SJSA1 (cell line): ENCODE measurements around the gene ADGRA1. TPM values are rescaled to one million over a fixed set of nuclear protein-coding genes. Genes with fewer than 3 reads are reported as not detected.
"Not testable (repeated sequence)": the region's sequence is repeated elsewhere in the genome, so short reads cannot be mapped to it uniquely, and the experiment has no call there.

Source experiments
- DNase-seq, 2 experiments: peaks; one replicate each; pipeline ENCODE4 v3.0.0-alpha.2; 2015 to 2020; ENCODE audit warnings: low spot score in 2 of 2, low read depth in 1 of 2
- H3K27ac ChIP-seq: fragments of 250-450 bp; sonication (Bioruptor Pico); 2 replicates; pipeline ENCODE4 v1.5.1; 2020; ENCODE audit warnings: mild to moderate bottlenecking, moderate library complexity
- H3K27me3 ChIP-seq: fragments of 250-450 bp; sonication (Bioruptor Pico); replicated peaks from 2 replicates; pipeline ENCODE4 v1.5.1; 2020; ENCODE audit warnings: mild to moderate bottlenecking, moderate library complexity
- H3K36me3 ChIP-seq: fragments of 250-450 bp; sonication (Bioruptor Pico); 2 replicates; pipeline ENCODE4 v1.5.1; 2020; ENCODE audit warnings: mild to moderate bottlenecking
- H3K4me1 ChIP-seq: fragments of 250-450 bp; sonication (Bioruptor Pico); replicated peaks from 2 replicates; pipeline ENCODE4 v1.6.1; 2021; ENCODE audit warnings: mild to moderate bottlenecking
- H3K4me3 ChIP-seq: fragments of 250-450 bp; sonication (Bioruptor Pico); 2 replicates; pipeline ENCODE4 v1.5.1; 2020; ENCODE audit warnings: mild to moderate bottlenecking
- H3K9me3 ChIP-seq: fragments of 250-450 bp; sonication (Bioruptor Pico); replicated peaks from 2 replicates; pipeline ENCODE4 v1.5.1; 2020; ENCODE audit warnings: mild to moderate bottlenecking
- total RNA-seq: library from RNA; depleted of rRNA; stranded (reverse); fragments of >200 nt; shearing (Covaris generic); gene quantifications from 2 replicates; pipeline ENCODE4 v1.2.3, GENCODE V29; 2014

The ADGRA1 gene
- total RNA-seq, 1 experiment from 2014 or later: not detected

DNA sequence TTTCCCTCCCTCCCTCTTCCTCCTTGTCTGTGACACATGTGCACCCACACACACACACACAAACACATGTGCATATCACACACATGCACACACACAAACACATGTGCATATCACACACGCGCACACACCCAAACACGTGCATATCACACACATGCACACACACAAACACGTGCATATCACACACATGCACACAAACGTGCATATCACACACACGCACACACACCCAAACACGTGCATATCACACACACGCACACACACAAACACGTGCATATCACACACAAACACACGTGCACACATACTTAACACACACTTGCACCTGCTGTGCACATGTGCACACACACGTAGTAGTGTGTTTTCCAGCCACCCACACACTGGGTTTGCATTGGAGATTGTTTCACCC is 42.9 kb downstream of the ADGRA1 start:
- Histone ChIP-seq H3K27me3 (no peaks in the 10 kb centered on the region), H3K36me3 (no peaks in the 10 kb centered on the region), H3K27ac (no peak overlapping the region), H3K9me3 (no peaks in the 10 kb centered on the region), H3K4me1 (no peaks in the 10 kb centered on the region), H3K4me3 (no peak overlapping the region)
- DNase-seq: no peak

DNA sequence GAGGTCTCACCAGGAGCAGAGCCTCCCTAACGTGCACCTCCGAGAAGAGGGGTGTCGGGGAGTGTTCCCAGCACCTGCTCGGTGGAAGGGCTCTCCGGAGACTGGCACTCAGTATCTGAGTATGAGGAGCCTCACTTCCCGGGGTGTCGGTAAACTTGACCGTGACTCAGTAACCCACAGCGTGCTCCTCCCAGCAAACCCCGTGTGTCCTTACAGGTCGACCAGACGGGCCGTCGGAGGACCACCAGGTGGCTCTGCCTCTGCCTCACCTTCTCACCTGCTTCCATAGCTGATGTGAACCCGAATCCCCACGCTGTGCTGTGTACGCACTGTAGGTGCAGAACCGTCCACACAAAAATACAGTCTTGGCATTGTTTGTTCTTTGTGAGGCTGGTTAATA is 43.3 kb downstream of the ADGRA1 start:
- Histone ChIP-seq H3K36me3 (no peaks in the 10 kb centered on the region), H3K27me3 (no peaks in the 10 kb centered on the region), H3K4me3 (no peak overlapping the region), H3K9me3 (no peaks in the 10 kb centered on the region), H3K4me1 (no peaks in the 10 kb centered on the region), H3K27ac (no peak overlapping the region)
- no peak for DNase-seq

DNA sequence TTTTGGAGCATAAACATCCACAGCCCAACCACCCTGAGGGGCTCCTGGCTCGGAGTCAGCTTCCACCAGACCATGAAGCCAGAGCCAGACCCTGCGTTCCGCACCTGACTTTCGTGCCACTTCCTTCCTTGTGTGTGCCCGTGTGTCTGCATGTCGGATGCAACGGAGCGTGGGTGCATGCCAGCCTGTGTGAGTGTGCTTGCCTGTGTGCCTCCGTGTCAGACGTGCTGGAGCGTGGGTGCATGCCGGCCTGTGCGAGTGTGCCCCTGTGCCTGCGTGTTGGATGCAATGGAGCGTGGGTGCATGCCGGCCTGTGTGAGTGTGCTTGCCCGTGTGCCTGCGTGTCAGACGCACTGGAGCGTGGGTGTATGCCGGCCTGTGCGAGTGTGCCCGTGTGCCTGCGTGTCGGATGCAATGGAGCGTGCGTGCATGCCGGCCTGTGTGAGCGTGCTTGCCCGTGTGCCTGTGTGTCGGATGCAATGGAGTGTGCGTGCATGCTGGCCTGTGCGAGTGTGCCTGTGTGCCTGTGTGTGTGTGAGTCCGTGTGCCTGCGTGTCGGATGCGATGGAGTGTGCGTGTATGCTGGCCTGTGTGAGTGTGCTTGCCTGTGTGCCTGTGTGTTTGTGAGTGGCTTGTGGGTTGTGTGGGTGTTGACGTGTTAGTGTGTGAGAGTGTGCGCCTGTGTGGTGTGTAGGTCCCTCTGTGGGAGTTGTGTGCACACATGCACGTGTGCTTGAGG is 44.2 kb downstream of the ADGRA1 start:
- no peak overlapping the region for H3K4me3 ChIP-seq
- no peak overlapping the region for H3K27ac ChIP-seq
- H3K36me3 ChIP-seq: no peaks in the 10 kb centered on the region
- no peak for DNase-seq
- no peaks in the 10 kb centered on the region for H3K9me3 ChIP-seq
- H3K27me3 ChIP-seq: no peaks in the 10 kb centered on the region
- H3K4me1 ChIP-seq: no peaks in the 10 kb centered on the region

- H3K27me3 ChIP-seq: no peaks in the 10 kb centered on the region
- H3K4me3 ChIP-seq: no peak overlapping the region
- no peaks in the 10 kb centered on the region for H3K9me3 ChIP-seq
- no peaks in the 10 kb centered on the region for H3K4me1 ChIP-seq
- H3K27ac ChIP-seq: no peak overlapping the region
- DNase-seq: no peak
- H3K36me3 ChIP-seq: no peaks in the 10 kb centered on the region
Measured at GRCh38 chr10:133132473-133133291, 45.0 kb downstream of the ADGRA1 start.

- Histone ChIP-seq H3K36me3 (no peaks in the 10 kb centered on the region), H3K4me1 (no peaks in the 10 kb centered on the region)
Measured at GRCh38 chr10:133133471-133134231, 45.9 kb downstream of the ADGRA1 start.

GRCh38 chr10:133134411-133135115 is 46.8 kb downstream of the ADGRA1 start:
- Histone ChIP-seq H3K36me3 (no peaks in the 10 kb centered on the region), H3K9me3 (no peaks in the 10 kb centered on the region), H3K4me1 (no peaks in the 10 kb centered on the region), H3K27me3 (no peaks in the 10 kb centered on the region), H3K27ac (no peak overlapping the region), H3K4me3 (no peak overlapping the region)
- DNase-seq: no peak

More at GRCh38 chr10:133133471-133134231, 45.9 kb downstream of the ADGRA1 start:
- no peaks in the 10 kb centered on the region for H3K27me3 ChIP-seq
- H3K4me3 ChIP-seq: no peak overlapping the region
- no peaks in the 10 kb centered on the region for H3K9me3 ChIP-seq
- H3K27ac ChIP-seq: no peak overlapping the region
- DNase-seq: no peak

DNA sequence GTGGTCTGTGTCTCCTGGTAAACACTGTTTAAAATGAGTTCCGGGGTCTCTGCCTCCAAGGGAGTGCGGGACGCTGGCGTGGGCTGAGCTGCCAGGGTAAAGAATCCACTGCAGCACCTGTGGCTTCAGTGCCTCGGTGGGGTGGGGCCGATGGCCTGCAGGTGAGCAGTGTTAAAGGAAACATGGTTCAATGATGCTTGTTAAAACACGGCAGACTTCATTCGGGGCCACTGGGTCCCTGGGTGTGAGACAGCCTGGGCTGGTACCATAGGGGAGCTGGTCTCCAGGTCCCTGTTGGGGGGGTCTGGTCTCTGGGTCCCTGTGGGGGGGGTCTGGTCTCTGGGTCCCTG is 47.4 kb downstream of the ADGRA1 start:
- DNase-seq: no peak
- Histone ChIP-seq H3K27me3 (no peaks in the 10 kb centered on the region), H3K27ac (no peak overlapping the region), H3K9me3 (no peaks in the 10 kb centered on the region), H3K36me3 (no peaks in the 10 kb centered on the region), H3K4me3 (no peak overlapping the region), H3K4me1 (no peaks in the 10 kb centered on the region)

DNA sequence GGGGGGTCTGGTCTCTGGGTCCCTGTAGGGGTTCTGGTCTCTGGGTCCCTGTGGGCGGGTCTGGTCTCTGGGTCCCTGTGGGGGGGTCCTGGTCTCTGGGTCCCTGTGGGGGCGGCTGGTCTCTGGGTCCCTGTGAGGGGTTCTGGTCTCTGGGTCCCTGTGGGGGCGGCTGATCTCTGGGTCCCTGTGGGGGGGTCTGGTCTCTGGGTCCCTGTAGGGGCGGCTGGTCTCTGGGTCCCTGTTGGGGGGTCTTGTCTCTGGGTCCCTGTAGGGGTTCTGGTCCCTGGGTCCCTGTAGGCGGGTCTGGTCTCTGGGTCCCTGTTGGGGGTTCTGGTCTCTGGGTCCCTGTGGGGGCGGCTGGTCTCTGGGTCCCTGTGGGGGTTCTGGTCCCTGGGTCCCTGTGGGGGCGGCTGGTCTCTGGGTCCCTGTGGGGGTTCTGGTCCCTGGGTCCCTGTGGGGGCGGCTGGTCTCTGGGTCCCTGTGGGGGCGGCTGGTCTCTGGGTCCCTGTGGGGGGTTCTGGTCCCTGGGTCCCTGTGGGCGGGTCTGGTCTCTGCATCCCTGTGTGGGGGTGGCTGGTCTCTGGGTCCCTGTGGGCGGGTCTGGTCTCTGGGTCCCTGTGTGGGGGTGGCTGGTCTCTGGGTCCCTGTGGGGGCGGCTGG is 49.9 kb downstream of the ADGRA1 start:
- H3K36me3 ChIP-seq, H3K4me1 ChIP-seq, H3K4me3 ChIP-seq: not testable (repeated sequence)

GRCh38 chr10:133139551-133140065 is 51.9 kb downstream of the ADGRA1 start:
- DNase-seq: no peak
- H3K27me3 ChIP-seq: no peaks in the 10 kb centered on the region
- no peaks in the 10 kb centered on the region for H3K36me3 ChIP-seq
- no peak overlapping the region for H3K4me3 ChIP-seq
- H3K4me1 ChIP-seq: no peaks in the 10 kb centered on the region
- no peaks in the 10 kb centered on the region for H3K9me3 ChIP-seq
- no peak overlapping the region for H3K27ac ChIP-seq

More for the DNA sequence above, 49.9 kb downstream of the ADGRA1 start:
- H3K9me3 ChIP-seq, DNase-seq, H3K27ac ChIP-seq, H3K27me3 ChIP-seq: not testable (repeated sequence)

GRCh38 chr10:133140417-133141143 is 52.9 kb downstream of the ADGRA1 start:
- Histone ChIP-seq H3K36me3 (no peaks in the 10 kb centered on the region), H3K4me3 (no peak overlapping the region), H3K4me1 (no peaks in the 10 kb centered on the region), H3K27me3 (no peaks in the 10 kb centered on the region), H3K27ac (no peak overlapping the region), H3K9me3 (no peaks in the 10 kb centered on the region)
- DNase-seq: no peak

DNA sequence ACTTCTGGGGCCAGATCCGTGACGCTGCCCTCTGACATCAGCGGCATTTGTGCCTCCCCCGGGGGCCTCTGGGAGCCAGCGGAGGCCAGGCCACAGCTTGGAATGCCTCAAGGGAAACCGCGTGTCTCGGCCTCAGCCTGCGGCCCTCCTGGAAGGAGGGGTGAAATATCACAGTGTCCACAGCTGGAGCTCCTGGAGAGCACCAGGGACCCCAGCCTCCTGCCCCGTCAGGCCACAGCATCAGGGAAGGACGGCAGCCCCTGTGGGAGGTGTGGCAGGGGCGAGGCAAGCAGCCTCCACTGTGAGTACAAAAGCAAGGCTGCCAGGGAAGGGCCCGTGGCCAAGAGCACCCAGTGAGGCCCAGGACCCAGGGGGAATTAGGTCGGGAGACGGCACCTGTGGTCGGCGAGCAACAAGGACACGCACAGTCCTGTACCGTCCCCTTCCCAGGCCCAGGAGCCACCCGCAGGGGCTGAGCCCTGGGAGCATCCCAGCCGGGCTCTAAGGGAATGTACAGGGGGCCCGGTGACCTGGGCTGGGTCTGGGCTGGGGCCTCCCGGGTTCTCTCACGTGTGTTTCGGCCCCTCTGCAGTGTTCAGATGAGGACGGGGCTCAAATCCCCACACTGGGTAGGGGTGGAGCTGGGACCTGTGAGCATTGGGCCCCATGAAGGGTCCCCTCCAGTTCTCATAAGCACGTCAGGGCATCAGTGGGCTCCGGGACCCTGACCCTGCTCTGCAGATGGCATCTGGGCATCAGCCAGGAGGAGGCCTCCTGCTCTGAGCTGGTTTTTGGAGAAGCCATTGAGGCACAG is 53.6 kb downstream of the ADGRA1 start:
- H3K27ac ChIP-seq: no peak overlapping the region
- H3K9me3 ChIP-seq: no peaks in the 10 kb centered on the region
- no peaks in the 10 kb centered on the region for H3K27me3 ChIP-seq
- no peaks in the 10 kb centered on the region for H3K36me3 ChIP-seq
- DNase-seq: no peak
- H3K4me3 ChIP-seq: no peak overlapping the region
- H3K4me1 ChIP-seq: no peaks in the 10 kb centered on the region

DNA sequence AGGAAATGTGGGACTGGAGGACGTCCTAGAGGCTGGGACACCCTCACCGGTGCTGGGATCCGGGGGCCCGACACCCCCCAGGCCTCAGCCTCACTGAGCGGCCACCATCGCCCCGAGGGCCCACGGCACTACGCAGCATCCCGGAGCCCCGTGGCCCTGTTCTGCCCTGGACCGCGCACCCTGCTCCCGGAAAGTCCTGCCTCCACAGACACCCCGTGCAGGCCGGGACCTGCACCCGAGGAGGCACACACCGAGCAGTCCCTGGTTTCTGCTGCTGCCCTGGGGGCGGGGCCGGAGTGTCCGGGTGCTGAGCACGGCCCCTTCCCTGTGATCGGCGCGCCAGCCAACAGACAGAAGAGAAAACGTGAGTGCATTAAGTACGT is 54.2 kb downstream of the ADGRA1 start:
- H3K27ac ChIP-seq: no peak overlapping the region
- no peak for DNase-seq
- no peaks in the 10 kb centered on the region for H3K36me3 ChIP-seq
- H3K4me3 ChIP-seq: no peak overlapping the region
- no peaks in the 10 kb centered on the region for H3K9me3 ChIP-seq
- no peaks in the 10 kb centered on the region for H3K27me3 ChIP-seq
- H3K4me1 ChIP-seq: no peaks in the 10 kb centered on the region
